ENCODE measurements around the gene ELP5.

DNA sequence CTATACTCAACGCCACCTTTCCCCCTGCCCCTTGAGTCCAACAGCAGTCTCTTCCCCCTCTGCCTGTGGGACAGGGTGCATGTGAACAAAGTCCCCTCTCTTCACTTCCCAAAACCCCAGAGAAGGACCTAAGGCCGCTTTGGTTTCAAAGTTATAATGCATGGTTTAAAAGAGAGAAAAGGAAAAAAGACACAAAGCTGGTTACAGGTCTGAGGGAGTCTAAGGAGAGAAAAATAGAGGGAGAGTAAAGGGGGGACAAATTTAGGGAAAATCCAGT is 8.6 kb upstream of the ELP5 start:
- TF ChIP-seq POLR2AphosphoS5 (IDR thresholded peaks at IDR 0.05; ENCODE audit: borderline replicate concordance, low read depth, low read length) (no peak), EZH2 (IDR thresholded peaks at IDR 0.05) (no peak)

Data from SK-N-MC (cell line).